GM13976 (cell line): Measurements from ENCODE around the gene IFFO2.

Source experiments
- DNase-seq: peaks from one replicate; pipeline ENCODE4 v3.0.0; 2012; ENCODE audit warnings: low spot score
- in situ Hi-C: fragments of 300-500 bp; cut with MboI; formaldehyde crosslinking; loops from one replicate; pipeline ENCODE4 v1.12.0; 2022; ENCODE audit warnings: low sequenced_read_pairs, mixed read lengths, inconsistent platforms; ENCODE audit not compliant: unreplicated experiment
- TF ChIP-seq, protein P1 (sequence below): IDR thresholded peaks from 2 replicates; pipeline ENCODE4 v1.5.1; 2012; ENCODE audit warnings: borderline replicate concordance, mild to moderate bottlenecking; ENCODE audit not compliant: insufficient read depth; ENCODE audit errors: extremely low read depth, missing control alignments, control extremely low read depth

Gene IFFO2

DNA sequence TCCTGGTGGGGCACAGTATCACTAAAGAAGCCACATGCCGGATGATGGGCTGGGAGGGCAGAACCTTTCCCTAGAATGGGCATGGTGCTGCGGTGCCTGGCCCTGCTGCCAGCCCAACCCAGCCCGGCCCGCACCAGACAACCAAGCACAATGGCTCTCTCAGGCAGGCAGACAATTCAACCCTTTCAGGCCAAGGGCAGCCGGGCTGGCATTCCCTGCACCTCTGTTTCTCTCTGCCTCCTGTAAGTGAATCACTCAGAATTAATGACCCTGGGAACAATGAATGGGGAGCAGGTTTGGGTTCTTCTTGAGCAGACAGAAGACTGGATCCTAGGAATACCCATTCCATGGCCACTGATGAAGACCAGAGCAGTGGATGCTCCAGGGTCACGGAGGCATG, 41.0 kb upstream of the IFFO2 start:
- in situ Hi-C loops, result no loop called here
- TF ChIP-seq, protein P1, sequence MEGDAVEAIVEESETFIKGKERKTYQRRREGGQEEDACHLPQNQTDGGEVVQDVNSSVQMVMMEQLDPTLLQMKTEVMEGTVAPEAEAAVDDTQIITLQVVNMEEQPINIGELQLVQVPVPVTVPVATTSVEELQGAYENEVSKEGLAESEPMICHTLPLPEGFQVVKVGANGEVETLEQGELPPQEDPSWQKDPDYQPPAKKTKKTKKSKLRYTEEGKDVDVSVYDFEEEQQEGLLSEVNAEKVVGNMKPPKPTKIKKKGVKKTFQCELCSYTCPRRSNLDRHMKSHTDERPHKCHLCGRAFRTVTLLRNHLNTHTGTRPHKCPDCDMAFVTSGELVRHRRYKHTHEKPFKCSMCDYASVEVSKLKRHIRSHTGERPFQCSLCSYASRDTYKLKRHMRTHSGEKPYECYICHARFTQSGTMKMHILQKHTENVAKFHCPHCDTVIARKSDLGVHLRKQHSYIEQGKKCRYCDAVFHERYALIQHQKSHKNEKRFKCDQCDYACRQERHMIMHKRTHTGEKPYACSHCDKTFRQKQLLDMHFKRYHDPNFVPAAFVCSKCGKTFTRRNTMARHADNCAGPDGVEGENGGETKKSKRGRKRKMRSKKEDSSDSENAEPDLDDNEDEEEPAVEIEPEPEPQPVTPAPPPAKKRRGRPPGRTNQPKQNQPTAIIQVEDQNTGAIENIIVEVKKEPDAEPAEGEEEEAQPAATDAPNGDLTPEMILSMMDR, result no peak
- no peak for DNase-seq

DNA sequence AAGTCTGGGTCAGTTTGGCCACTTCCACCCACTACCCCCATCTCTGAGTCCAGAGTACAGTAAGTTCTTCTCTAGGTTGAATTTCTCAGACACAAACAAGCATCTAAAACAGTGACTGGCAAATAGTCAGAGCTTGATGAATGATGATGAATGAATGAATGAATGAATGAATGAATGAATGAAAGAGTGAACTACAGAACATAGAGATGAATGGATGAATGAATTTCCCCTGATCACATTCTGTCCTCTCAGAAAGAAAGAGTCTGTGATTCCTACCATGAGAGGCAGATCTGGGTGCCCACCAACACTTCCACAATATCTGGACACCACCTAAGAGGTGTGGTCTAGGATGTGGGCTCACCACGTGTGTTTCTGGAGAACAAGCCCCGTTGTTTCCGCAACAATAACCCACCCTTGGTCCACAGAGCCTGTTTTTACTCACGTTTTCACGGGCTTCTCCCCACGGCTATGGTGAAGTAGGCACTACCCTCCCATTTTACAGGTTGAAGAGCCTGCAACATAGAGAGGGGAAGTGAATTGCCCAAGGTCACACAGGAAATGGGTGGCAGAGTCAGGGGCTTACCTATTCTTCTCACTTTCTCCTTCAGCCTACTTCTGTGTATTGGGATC, 40.2 kb upstream of the IFFO2 start:
- DNase-seq, result no peak
- in situ Hi-C loops, result no loop called here
- TF ChIP-seq, protein P1, result no peak

DNA sequence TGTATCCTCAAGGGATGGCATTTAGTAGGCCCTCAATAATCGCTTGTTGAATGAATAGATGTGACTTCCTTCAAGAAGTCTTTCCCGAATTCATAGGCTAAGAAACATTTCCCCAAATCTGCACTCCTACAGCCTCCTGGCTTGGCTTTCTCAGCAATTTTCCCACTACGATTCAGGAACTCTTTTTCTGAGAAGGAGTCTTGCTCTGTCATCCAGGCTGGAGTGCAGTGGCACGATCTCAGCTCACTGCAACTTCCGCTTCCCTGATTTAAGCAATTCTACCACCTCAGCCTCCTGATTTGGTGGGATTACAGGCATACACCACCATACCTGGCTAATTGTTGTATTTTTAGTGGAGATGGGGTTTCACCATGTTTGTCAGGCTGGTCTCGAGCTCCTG, 37.9 kb upstream of the IFFO2 start:
- in situ Hi-C loops, result no loop called here
- TF ChIP-seq, protein P1, result no peak
- no peak for DNase-seq

DNA sequence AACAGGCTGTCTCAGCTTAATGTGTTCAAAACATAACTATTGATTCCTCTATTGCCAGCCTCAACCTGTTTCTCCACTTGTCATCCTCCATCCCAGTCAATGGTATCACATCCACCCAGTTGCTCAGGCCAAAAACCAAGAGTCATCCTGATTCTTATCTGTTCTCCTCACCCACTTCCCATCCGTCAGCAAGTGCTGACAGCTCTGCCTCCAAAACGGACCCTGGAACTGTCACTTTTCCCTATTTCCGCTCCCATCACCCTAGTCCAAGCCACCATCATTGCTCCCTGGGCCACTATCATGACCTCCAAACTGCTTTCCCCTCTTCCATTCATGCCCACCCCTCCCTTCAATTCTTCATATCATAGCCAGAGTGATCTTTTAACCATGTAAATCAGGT, 36.2 kb upstream of the IFFO2 start:
- in situ Hi-C loops, result no loop called here
- no peak for DNase-seq
- TF ChIP-seq, protein P1, result no peak

DNA sequence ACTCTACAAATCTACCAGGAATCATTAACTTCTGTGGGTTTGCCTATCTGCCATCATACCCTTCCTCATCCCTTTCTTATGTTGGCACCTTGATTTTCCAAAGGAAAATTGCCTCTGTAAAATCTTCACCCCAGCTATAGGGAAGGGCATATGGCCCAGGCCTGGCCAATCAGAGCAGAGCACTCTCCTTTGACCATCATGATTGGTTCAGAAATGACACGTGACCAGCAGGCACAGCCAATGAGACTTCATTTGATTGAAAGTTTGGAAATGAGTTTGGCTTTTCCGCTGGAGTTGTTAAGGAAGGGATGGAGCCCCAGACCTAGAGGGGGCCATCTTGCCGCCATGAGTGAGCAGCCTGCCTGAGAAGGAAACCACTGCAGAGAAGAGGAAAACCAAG, 35.1 kb upstream of the IFFO2 start:
- TF ChIP-seq, protein P1, result no peak
- DNase-seq, result no peak
- in situ Hi-C loops, result no loop called here

DNA sequence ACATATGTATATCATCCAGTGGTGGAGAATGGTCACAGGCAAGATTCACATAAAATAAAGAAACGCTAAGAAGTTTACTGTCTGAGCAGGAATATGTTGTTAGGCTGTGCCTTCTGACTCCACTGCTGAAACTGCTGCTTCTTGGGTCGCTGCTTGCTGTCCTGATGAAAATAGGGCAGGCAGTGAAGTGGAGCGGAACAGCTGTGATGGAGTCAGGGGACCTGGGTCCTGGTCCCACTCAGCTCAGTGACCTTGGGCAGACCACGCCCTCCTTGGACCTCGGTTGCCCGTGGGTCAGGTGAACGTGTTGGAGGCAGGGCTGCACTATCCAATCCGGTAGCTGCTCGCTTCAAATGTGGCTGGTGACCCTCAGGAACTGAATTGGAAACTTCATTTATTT, 33.4 kb upstream of the IFFO2 start:
- DNase-seq, result no peak
- in situ Hi-C loops, result no loop called here
- TF ChIP-seq, protein P1, result no peak
